IMR-90 (cell line): ENCODE data around the gene ZNF219. TPM values are rescaled to one million over a fixed set of nuclear protein-coding genes. Genes with fewer than 3 reads are reported as not detected.

ENCODE experiments used
- ATAC-seq: fragments of 200-7000 bp; cut with Tn5 transposase; 2 replicates; pipeline ENCODE4 v1.9.1; 2020; ENCODE audit warnings: low read depth, mild to moderate bottlenecking, moderate library complexity
- BruUV-seq: library from RNA; stranded (reverse); fragments of 400-500 nt; replicated peaks from 2 replicates; lab custom pipeline; 2021; lab: Mats Ljungman, UMichigan
- CTCF ChIA-PET: fragments of 300-600 bp; formaldehyde crosslinking; extraction: SDS; loops from one replicate; lab custom pipeline; 2021; ENCODE audit warnings: antibody characterized with exemption; lab: Yijun Ruan, JAX
- POLR2A ChIA-PET: fragments of 300-600 bp; sonication (Branson Sonifier 250); formaldehyde crosslinking; loops from one replicate; lab custom pipeline; 2022; ENCODE audit warnings: antibody characterized with exemption; ENCODE audit not compliant: unreplicated experiment; lab: Charles Lee
- DNase-seq: peaks from one replicate; pipeline ENCODE4 v3.0.0; 2013
- H2AFZ ChIP-seq: replicated peaks from 2 replicates; pipeline ENCODE3; 2013; ENCODE audit warnings: low read length, mild to moderate bottlenecking; ENCODE audit not compliant: poor library complexity
- H2AK5ac ChIP-seq: 2 replicates; pipeline ENCODE4 v1.6.1; 2013; ENCODE audit warnings: low read depth, low read length, inconsistent platforms
- H2AK9ac ChIP-seq: replicated peaks from 2 replicates; pipeline ENCODE3; 2013; ENCODE audit warnings: mild to moderate bottlenecking, low read depth, low read length, moderate library complexity; ENCODE audit not compliant: poor library complexity
- H2BK120ac ChIP-seq: 2 replicates; pipeline ENCODE4 v1.6.1; 2013; ENCODE audit warnings: low read depth, low read length, inconsistent platforms
- H2BK15ac ChIP-seq: 3 replicates; pipeline ENCODE4 v1.6.1; 2013; ENCODE audit warnings: low read depth, low read length, inconsistent platforms
- H2BK20ac ChIP-seq: 2 replicates; pipeline ENCODE4 v1.6.1; 2013; ENCODE audit warnings: low read depth, mild to moderate bottlenecking, inconsistent platforms, low read length, moderate library complexity
- H2BK5ac ChIP-seq: 2 replicates; pipeline ENCODE4 v1.6.1; 2013; ENCODE audit warnings: mild to moderate bottlenecking, low read depth, low read length, inconsistent platforms; ENCODE audit not compliant: poor library complexity, severe bottlenecking
- H3K14ac ChIP-seq: replicated peaks from 2 replicates; pipeline ENCODE4 v1.6.1; 2013; ENCODE audit warnings: low read depth, low read length, inconsistent platforms
- H3K18ac ChIP-seq: 2 replicates; pipeline ENCODE4 v1.6.1; 2013; ENCODE audit warnings: low read depth, low read length, control low read depth
- H3K23ac ChIP-seq: 2 replicates; pipeline ENCODE4 v1.6.1; 2013; ENCODE audit warnings: low read depth, low read length, inconsistent platforms
- H3K27ac ChIP-seq: 2 replicates; pipeline ENCODE4 v1.5.1; 2013; ENCODE audit warnings: mild to moderate bottlenecking, control low read depth, low read length; ENCODE audit not compliant: insufficient read depth
- H3K27me3 ChIP-seq: 2 replicates; pipeline ENCODE4 v1.6.1; 2013; ENCODE audit warnings: low read length; ENCODE audit not compliant: control insufficient read depth, insufficient read depth
- H3K36me3 ChIP-seq: 2 replicates; pipeline ENCODE4 v1.6.1; 2013; ENCODE audit warnings: low read length, mixed read lengths; ENCODE audit not compliant: control insufficient read depth, insufficient read depth
- H3K4ac ChIP-seq: 2 replicates; pipeline ENCODE4 v1.6.1; 2013; ENCODE audit warnings: low read depth, low read length, inconsistent platforms
- H3K4me1 ChIP-seq: 2 replicates; pipeline ENCODE4 v1.6.1; 2013; ENCODE audit warnings: low read length, mixed read lengths; ENCODE audit not compliant: control insufficient read depth, insufficient read depth
- H3K4me2 ChIP-seq: 2 replicates; pipeline ENCODE4 v1.6.1; 2013; ENCODE audit warnings: low read depth, mild to moderate bottlenecking, control low read depth, low read length, moderate library complexity
- H3K4me3 ChIP-seq: 2 replicates; pipeline ENCODE4 v1.5.1; 2013; ENCODE audit warnings: low read depth, mild to moderate bottlenecking, control low read depth, low read length, moderate library complexity; ENCODE audit not compliant: insufficient read depth
- H3K56ac ChIP-seq: 2 replicates; pipeline ENCODE4 v1.6.1; 2013; ENCODE audit warnings: low read length, inconsistent platforms; ENCODE audit not compliant: insufficient read depth; ENCODE audit errors: extremely low read depth
- H3K79me1 ChIP-seq, 2 experiments: 2 replicates each; pipeline ENCODE4 v1.6.1; 2013; ENCODE audit warnings: low read length in 2 of 2, inconsistent platforms in 1 of 2, low read depth in 1 of 2
- H3K9ac ChIP-seq: 2 replicates; pipeline ENCODE4 v1.6.1; 2013; ENCODE audit warnings: low read depth, low read length, control low read depth
- H3K9me1 ChIP-seq: 2 replicates; pipeline ENCODE4 v1.6.1; 2013; ENCODE audit warnings: low read length, inconsistent platforms; ENCODE audit not compliant: insufficient read depth
- H3K9me3 ChIP-seq: 2 replicates; pipeline ENCODE4 v1.6.1; 2013; ENCODE audit warnings: low read length; ENCODE audit not compliant: control insufficient read depth, insufficient read depth
- H4K20me1 ChIP-seq: 2 replicates; pipeline ENCODE4 v1.6.1; 2013; ENCODE audit warnings: low read length, inconsistent platforms; ENCODE audit not compliant: insufficient read depth
- H4K5ac ChIP-seq: 2 replicates; pipeline ENCODE4 v1.6.1; 2013; ENCODE audit warnings: mild to moderate bottlenecking, low read depth, low read length, control low read depth
- H4K8ac ChIP-seq, 2 experiments: 2 replicates each; pipeline ENCODE4 v1.6.1; 2013; ENCODE audit warnings: low read depth in 2 of 2, low read length in 2 of 2, control low read depth in 1 of 2, inconsistent platforms in 1 of 2
- H4K91ac ChIP-seq: 2 replicates; pipeline ENCODE4 v1.6.1; 2013; ENCODE audit warnings: low read depth, low read length, inconsistent platforms; ENCODE audit not compliant: insufficient read depth
- BHLHE40 ChIP-seq: fragments of 150-350 bp; IDR thresholded peaks from 2 replicates; pipeline ENCODE4 v1.6.1; 2016; ENCODE audit warnings: mild to moderate bottlenecking, low read depth, low read length
- CEBPB ChIP-seq: IDR thresholded peaks from 2 replicates; pipeline ENCODE4 v1.6.1; 2012; ENCODE audit warnings: low read depth, low read length, improper control_type of control experiment
- CHD1 ChIP-seq: IDR thresholded peaks from 2 replicates; pipeline ENCODE4 v1.6.1; 2012; ENCODE audit warnings: low read depth, low read length, improper control_type of control experiment
- FOS ChIP-seq: fragments of 150-350 bp; IDR thresholded peaks from 2 replicates; pipeline ENCODE4 v1.6.1; 2016; ENCODE audit warnings: low read depth, low read length
- MAFK ChIP-seq: IDR thresholded peaks from 2 replicates; pipeline ENCODE4 v1.6.1; 2012; ENCODE audit warnings: low read depth, low read length, improper control_type of control experiment
- MXI1 ChIP-seq: IDR thresholded peaks from 2 replicates; pipeline ENCODE4 v1.6.1; 2012; ENCODE audit warnings: low read depth, mild to moderate bottlenecking, low read length, moderate library complexity, borderline replicate concordance
- POLR2A ChIP-seq: IDR thresholded peaks from 2 replicates; pipeline ENCODE4 v1.6.1; 2012; ENCODE audit warnings: mild to moderate bottlenecking, low read depth, low read length
- RFX5 ChIP-seq: IDR thresholded peaks from 2 replicates; pipeline ENCODE4 v1.8.0; 2012; ENCODE audit warnings: low read depth, mild to moderate bottlenecking, low read length, moderate library complexity
- WGBS, 2 experiments: methylation state at CpG; one replicate each; pipeline versions ENCODE4 v1.1.5 to v1.1.7; 2013; ENCODE audit warnings: missing lambda C conversion rate in 2 of 2; ENCODE audit not compliant: insufficient read length in 1 of 2; ENCODE audit errors: extremely low coverage in 2 of 2; 5-methylcytosine and 5-hydroxymethylcytosine counted together
- dilution Hi-C: fragments of 300-500 bp; cut with HindIII; formaldehyde crosslinking; loops from one replicate; pipeline ENCODE4 v1.14.3; 2018; ENCODE audit warnings: low sequenced_read_pairs; ENCODE audit not compliant: unreplicated experiment
- in situ Hi-C: fragments of 300-500 bp; cut with MboI; formaldehyde crosslinking; loops from 3 replicates; pipeline ENCODE4 v1.14.3; 2019; ENCODE audit warnings: low sequenced_read_pairs, inconsistent platforms, mixed read lengths
- intact Hi-C: fragments of 100-400 bp; cut with micrococcal nuclease; formaldehyde crosslinking; loops from 2 replicates; pipeline ENCODE4 v1.10.0; 2022
- polyA plus RNA-seq, 3 experiments: library from polyadenylated mRNA; depleted of rRNA; stranded (reverse); fragments of >200 nt; gene quantifications; 2 replicates each; pipeline ENCODE4 v1.2.3, GENCODE V29; 2012; ENCODE audit warnings: low replicate concordance in 1 of 3
- total RNA-seq: library from RNA; depleted of rRNA; stranded (reverse); fragments of >200 nt; gene quantifications from 2 replicates; pipeline ENCODE4 v1.2.3, GENCODE V29; 2012
- TF ChIP-seq, protein P1 (sequence below): fragments of 150-350 bp; IDR thresholded peaks from 2 replicates; pipeline ENCODE4 v1.6.1; 2016; ENCODE audit warnings: low read depth, mild to moderate bottlenecking, low read length, moderate library complexity, borderline replicate concordance
- TF ChIP-seq, protein P2 (sequence below): conservative IDR thresholded peaks from 2 replicates; pipeline ENCODE4 v1.5.1; 2012; ENCODE audit warnings: mild to moderate bottlenecking, low read depth, low read length, improper control_type of control experiment

Gene ZNF219
- total and polyA plus RNA-seq, 2 of the 4 experiments (the other 2 are of a cell fraction), result 0.90 to 3.8 TPM

DNA sequence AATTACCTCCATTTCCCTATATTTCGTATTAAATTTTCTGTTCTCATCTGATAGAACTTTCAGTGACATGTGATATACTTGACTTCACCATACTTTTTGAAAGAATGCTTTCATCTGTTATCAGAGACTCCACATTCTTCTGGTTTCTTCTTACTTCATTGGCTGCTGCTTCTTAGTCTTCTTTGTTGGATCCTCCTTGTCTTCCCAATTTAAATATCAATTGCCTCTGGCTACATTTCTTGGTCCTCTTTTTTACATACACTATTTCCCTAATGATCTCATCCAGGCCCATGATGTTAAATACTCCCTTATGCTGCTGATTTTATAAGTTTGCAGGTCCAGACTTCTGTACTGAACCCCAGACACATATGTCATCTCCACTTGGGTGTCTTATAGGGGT, 35.4 kb upstream of the ZNF219 start:
- H4K5ac ChIP-seq, result no peak overlapping the region
- H3K4me2 ChIP-seq, result no peak overlapping the region
- H3K4me1 ChIP-seq, result no peaks in the 10 kb centered on the region
- DNase-seq, result no peak
- POLR2A ChIA-PET, result no interaction called here
- no peak overlapping the region for H4K8ac ChIP-seq
- no peaks in the 10 kb centered on the region for H3K9me1 ChIP-seq
- no TSS peak for BruUV-seq
- H3K14ac ChIP-seq, result no peak overlapping the region
- no peak overlapping the region for H2BK15ac ChIP-seq
- H3K23ac ChIP-seq, result no peak overlapping the region
- CTCF ChIA-PET, result no interaction called here
- H4K91ac ChIP-seq, result no peak overlapping the region
- H2BK120ac ChIP-seq, result no peak overlapping the region
- in situ Hi-C loops, result no loop called here
- no peak overlapping the region for H3K4me3 ChIP-seq
- H3K4ac ChIP-seq, result no peak overlapping the region
- H3K18ac ChIP-seq, result no peak overlapping the region
- H2BK20ac ChIP-seq, result no peak overlapping the region
- H3K79me1 ChIP-seq, result no peaks in the 10 kb centered on the region
- H2AK9ac ChIP-seq, result no peak overlapping the region
- H3K27ac ChIP-seq, result no peak overlapping the region
- no peak for ATAC-seq
- intact Hi-C loops, result no loop called here
- H3K27me3 ChIP-seq, result no peaks in the 10 kb centered on the region; the same call in 1 of the 2 replicates
- no peak overlapping the region for H3K56ac ChIP-seq
- TF ChIP-seq MAFK, result no peak
- no peak for TF ChIP-seq POLR2A
- no peak for TF ChIP-seq RFX5
- TF ChIP-seq, protein P1, sequence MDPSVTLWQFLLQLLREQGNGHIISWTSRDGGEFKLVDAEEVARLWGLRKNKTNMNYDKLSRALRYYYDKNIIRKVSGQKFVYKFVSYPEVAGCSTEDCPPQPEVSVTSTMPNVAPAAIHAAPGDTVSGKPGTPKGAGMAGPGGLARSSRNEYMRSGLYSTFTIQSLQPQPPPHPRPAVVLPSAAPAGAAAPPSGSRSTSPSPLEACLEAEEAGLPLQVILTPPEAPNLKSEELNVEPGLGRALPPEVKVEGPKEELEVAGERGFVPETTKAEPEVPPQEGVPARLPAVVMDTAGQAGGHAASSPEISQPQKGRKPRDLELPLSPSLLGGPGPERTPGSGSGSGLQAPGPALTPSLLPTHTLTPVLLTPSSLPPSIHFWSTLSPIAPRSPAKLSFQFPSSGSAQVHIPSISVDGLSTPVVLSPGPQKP, result no peak
- TF ChIP-seq FOS, result no peak
- TF ChIP-seq MXI1, result no peak
- no peak for TF ChIP-seq CEBPB
- TF ChIP-seq, protein P2, sequence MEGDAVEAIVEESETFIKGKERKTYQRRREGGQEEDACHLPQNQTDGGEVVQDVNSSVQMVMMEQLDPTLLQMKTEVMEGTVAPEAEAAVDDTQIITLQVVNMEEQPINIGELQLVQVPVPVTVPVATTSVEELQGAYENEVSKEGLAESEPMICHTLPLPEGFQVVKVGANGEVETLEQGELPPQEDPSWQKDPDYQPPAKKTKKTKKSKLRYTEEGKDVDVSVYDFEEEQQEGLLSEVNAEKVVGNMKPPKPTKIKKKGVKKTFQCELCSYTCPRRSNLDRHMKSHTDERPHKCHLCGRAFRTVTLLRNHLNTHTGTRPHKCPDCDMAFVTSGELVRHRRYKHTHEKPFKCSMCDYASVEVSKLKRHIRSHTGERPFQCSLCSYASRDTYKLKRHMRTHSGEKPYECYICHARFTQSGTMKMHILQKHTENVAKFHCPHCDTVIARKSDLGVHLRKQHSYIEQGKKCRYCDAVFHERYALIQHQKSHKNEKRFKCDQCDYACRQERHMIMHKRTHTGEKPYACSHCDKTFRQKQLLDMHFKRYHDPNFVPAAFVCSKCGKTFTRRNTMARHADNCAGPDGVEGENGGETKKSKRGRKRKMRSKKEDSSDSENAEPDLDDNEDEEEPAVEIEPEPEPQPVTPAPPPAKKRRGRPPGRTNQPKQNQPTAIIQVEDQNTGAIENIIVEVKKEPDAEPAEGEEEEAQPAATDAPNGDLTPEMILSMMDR, result no peak
- no peak for TF ChIP-seq BHLHE40
- no peak for TF ChIP-seq CHD1
- no peaks in the 10 kb centered on the region for H4K20me1 ChIP-seq
- no peak overlapping the region for H3K9ac ChIP-seq
- dilution Hi-C loops, result no loop called here
- H3K9me3 ChIP-seq, result no peaks in the 10 kb centered on the region
- H2BK5ac ChIP-seq, result no peak overlapping the region
- whole genome bisulfite sequencing, 2 experiments, result no CpG with 5 or more reads among the region's 1 CpG
- no peak overlapping the region for H2AFZ ChIP-seq
- no peaks in the 10 kb centered on the region for H3K36me3 ChIP-seq
- no peak overlapping the region for H2AK5ac ChIP-seq
